Astrocyte (in vitro differentiated cells and primary cell): ENCODE results near the gene FUT1.

ENCODE experiments used
- EZH2 ChIP-seq: IDR thresholded peaks from 2 replicates; pipeline ENCODE4 v1.6.1; 2012; ENCODE audit warnings: mild to moderate bottlenecking, low read length, inconsistent platforms; ENCODE audit not compliant: insufficient read depth
- TF ChIP-seq, protein P1 (sequence below): IDR thresholded peaks from 2 replicates; pipeline ENCODE4 v1.5.1; 2011; ENCODE audit warnings: low read depth, mild to moderate bottlenecking, inconsistent platforms, low read length, moderate library complexity; ENCODE audit not compliant: insufficient read depth

DNA sequence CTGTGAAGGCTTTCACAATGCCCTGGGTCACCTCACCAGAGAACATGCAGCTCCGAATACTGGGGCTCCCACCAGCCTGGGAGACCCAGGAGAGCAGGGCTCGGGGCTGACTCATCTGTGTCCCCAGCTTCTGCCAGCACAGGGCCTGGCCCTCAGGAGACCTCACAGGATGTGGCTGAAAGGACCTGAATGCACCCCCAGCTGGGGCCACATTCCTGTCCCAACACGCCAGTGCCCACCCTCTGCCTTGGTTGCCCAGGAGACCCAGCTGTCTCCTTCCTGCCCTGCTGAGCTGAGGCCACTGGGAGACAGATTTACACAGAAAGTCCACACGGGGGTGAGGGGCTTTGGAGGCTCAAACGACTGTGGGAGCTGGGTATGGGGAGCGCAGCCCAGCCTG, 46.5 kb upstream of the FUT1 start:
- TF ChIP-seq, protein P1, sequence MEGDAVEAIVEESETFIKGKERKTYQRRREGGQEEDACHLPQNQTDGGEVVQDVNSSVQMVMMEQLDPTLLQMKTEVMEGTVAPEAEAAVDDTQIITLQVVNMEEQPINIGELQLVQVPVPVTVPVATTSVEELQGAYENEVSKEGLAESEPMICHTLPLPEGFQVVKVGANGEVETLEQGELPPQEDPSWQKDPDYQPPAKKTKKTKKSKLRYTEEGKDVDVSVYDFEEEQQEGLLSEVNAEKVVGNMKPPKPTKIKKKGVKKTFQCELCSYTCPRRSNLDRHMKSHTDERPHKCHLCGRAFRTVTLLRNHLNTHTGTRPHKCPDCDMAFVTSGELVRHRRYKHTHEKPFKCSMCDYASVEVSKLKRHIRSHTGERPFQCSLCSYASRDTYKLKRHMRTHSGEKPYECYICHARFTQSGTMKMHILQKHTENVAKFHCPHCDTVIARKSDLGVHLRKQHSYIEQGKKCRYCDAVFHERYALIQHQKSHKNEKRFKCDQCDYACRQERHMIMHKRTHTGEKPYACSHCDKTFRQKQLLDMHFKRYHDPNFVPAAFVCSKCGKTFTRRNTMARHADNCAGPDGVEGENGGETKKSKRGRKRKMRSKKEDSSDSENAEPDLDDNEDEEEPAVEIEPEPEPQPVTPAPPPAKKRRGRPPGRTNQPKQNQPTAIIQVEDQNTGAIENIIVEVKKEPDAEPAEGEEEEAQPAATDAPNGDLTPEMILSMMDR = no peak
- no peak for TF ChIP-seq EZH2
